Adrenal gland (tissue), 5 donors: ENCODE results near the gene TAF1A.

Experiments used
- POLR2A ChIP-seq, 2 donors: fragments of 450-650 bp; IDR thresholded peaks; one replicate each; pipeline ENCODE4 v1.6.1; 2017; ENCODE audit warnings: antibody characterized with exemption in 2 of 2, mild to moderate bottlenecking in 2 of 2, moderate library complexity in 1 of 2
- TF ChIP-seq, protein P1 (sequence below), 6 experiments: fragments of 450-650 bp in 4 of 6; fragments of 200-600 bp in 2 of 6; sonication (generic) in 1 of 6; IDR thresholded peaks; 1 replicate in 5 of 6; 2 replicates in 1 of 6; pipeline versions ENCODE4 v1.5.1 to v1.8.0; 2016 to 2021; ENCODE audit warnings: antibody characterized with exemption in 6 of 6, mild to moderate bottlenecking in 2 of 6, moderate library complexity in 1 of 6
- donor health status: DM: no; HTN: no; CAD: no.

DNA sequence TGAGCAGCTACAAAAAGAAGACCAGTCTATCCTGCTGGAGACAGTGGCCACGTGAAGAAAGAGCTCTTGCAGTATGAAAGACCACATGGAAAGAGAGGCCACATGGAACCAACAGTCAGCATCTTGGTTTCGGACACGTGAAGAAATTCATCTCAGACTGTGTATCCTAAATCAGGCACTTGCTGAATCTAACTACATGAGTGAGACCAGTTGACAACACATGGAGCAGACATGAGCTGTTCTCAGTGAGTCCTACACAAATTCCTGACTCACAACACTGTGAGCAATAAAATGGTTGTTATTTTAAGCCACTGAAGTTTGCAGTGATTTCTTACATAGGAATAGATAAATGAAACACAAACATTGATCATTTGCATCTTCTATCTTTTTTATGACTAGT lies 2.4 kb upstream of the TAF1A start:
- TF ChIP-seq, protein P1, sequence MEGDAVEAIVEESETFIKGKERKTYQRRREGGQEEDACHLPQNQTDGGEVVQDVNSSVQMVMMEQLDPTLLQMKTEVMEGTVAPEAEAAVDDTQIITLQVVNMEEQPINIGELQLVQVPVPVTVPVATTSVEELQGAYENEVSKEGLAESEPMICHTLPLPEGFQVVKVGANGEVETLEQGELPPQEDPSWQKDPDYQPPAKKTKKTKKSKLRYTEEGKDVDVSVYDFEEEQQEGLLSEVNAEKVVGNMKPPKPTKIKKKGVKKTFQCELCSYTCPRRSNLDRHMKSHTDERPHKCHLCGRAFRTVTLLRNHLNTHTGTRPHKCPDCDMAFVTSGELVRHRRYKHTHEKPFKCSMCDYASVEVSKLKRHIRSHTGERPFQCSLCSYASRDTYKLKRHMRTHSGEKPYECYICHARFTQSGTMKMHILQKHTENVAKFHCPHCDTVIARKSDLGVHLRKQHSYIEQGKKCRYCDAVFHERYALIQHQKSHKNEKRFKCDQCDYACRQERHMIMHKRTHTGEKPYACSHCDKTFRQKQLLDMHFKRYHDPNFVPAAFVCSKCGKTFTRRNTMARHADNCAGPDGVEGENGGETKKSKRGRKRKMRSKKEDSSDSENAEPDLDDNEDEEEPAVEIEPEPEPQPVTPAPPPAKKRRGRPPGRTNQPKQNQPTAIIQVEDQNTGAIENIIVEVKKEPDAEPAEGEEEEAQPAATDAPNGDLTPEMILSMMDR (IDR thresholded peaks at IDR 0.05), result no peak
- TF ChIP-seq POLR2A (IDR thresholded peaks at IDR 0.05), result no peak
